ENCODE measurements around the gene PRCP. TPM values are rescaled to one million over a fixed set of nuclear protein-coding genes. Genes with fewer than 3 reads are reported as not detected.

Gene PRCP
- total RNA-seq, 1 experiment from 2014 or later: 53.9 TPM

DNA sequence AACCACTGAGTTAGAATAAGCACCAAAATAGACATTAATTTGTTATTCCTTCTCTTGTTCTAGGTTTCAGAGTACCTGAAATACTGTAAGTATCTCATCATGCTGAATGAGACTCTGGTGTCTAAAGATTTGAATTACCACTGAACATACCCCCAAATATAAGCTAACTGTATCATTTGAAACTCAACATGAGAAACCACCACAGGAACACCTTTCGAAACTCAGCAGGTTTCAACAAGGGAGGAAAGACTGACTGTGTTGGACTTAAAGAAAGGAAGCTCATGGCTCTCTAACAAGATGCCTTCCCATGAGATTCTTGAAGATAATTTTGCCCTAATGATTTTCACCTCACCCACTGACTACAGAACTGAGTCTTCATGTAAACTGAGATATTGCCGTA lies 37.0 kb downstream of the PRCP start (continued):
- TF ChIP-seq, protein P1, sequence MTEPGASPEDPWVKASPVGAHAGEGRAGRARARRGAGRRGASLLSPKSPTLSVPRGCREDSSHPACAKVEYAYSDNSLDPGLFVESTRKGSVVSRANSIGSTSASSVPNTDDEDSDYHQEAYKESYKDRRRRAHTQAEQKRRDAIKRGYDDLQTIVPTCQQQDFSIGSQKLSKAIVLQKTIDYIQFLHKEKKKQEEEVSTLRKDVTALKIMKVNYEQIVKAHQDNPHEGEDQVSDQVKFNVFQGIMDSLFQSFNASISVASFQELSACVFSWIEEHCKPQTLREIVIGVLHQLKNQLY (CRISPR knock-in tag; IDR thresholded peaks at IDR 0.05): no peak
- TF ChIP-seq PREB (CRISPR knock-in tag; IDR thresholded peaks at IDR 0.05; ENCODE audit: borderline replicate concordance) (no peak), ESRRA (CRISPR knock-in tag; IDR thresholded peaks at IDR 0.05; ENCODE audit: borderline replicate concordance) (no peak)
- TF ChIP-seq, protein P2, sequence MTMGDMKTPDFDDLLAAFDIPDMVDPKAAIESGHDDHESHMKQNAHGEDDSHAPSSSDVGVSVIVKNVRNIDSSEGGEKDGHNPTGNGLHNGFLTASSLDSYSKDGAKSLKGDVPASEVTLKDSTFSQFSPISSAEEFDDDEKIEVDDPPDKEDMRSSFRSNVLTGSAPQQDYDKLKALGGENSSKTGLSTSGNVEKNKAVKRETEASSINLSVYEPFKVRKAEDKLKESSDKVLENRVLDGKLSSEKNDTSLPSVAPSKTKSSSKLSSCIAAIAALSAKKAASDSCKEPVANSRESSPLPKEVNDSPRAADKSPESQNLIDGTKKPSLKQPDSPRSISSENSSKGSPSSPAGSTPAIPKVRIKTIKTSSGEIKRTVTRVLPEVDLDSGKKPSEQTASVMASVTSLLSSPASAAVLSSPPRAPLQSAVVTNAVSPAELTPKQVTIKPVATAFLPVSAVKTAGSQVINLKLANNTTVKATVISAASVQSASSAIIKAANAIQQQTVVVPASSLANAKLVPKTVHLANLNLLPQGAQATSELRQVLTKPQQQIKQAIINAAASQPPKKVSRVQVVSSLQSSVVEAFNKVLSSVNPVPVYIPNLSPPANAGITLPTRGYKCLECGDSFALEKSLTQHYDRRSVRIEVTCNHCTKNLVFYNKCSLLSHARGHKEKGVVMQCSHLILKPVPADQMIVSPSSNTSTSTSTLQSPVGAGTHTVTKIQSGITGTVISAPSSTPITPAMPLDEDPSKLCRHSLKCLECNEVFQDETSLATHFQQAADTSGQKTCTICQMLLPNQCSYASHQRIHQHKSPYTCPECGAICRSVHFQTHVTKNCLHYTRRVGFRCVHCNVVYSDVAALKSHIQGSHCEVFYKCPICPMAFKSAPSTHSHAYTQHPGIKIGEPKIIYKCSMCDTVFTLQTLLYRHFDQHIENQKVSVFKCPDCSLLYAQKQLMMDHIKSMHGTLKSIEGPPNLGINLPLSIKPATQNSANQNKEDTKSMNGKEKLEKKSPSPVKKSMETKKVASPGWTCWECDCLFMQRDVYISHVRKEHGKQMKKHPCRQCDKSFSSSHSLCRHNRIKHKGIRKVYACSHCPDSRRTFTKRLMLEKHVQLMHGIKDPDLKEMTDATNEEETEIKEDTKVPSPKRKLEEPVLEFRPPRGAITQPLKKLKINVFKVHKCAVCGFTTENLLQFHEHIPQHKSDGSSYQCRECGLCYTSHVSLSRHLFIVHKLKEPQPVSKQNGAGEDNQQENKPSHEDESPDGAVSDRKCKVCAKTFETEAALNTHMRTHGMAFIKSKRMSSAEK (CRISPR knock-in tag; IDR thresholded peaks at IDR 0.05; ENCODE audit: borderline replicate concordance): no peak
- TF ChIP-seq, protein P3, sequence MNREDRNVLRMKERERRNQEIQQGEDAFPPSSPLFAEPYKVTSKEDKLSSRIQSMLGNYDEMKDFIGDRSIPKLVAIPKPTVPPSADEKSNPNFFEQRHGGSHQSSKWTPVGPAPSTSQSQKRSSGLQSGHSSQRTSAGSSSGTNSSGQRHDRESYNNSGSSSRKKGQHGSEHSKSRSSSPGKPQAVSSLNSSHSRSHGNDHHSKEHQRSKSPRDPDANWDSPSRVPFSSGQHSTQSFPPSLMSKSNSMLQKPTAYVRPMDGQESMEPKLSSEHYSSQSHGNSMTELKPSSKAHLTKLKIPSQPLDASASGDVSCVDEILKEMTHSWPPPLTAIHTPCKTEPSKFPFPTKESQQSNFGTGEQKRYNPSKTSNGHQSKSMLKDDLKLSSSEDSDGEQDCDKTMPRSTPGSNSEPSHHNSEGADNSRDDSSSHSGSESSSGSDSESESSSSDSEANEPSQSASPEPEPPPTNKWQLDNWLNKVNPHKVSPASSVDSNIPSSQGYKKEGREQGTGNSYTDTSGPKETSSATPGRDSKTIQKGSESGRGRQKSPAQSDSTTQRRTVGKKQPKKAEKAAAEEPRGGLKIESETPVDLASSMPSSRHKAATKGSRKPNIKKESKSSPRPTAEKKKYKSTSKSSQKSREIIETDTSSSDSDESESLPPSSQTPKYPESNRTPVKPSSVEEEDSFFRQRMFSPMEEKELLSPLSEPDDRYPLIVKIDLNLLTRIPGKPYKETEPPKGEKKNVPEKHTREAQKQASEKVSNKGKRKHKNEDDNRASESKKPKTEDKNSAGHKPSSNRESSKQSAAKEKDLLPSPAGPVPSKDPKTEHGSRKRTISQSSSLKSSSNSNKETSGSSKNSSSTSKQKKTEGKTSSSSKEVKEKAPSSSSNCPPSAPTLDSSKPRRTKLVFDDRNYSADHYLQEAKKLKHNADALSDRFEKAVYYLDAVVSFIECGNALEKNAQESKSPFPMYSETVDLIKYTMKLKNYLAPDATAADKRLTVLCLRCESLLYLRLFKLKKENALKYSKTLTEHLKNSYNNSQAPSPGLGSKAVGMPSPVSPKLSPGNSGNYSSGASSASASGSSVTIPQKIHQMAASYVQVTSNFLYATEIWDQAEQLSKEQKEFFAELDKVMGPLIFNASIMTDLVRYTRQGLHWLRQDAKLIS (CRISPR knock-in tag; IDR thresholded peaks at IDR 0.05; ENCODE audit: borderline replicate concordance): no peak

DNA sequence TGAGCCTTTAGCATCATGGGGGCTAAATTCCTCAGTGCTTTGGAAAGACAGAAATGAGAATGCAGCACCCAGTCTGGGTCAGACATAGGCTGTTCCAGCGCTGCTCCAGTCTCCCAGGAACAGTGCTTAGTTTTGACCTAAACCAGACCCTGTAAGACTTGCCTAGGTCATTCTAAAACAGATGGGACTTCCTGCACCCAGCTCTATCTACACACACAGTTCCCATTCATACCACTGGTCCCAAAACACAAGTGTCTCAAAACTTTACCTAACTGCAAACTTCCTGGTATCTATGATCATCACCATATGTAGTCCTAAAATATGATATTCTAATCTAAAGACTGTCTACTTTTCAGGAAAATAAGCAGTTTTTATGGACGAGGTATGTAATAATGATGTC lies 37.9 kb downstream of the PRCP start:
- CTCF ChIA-PET: interaction anchor here (1.0 to 1.5 kb wide), 2 partner anchors 86 to 144 kb away, joined by 3 to 5 read pairs; no protein-coding TSS in a partner anchor
- no peak; the same call in 1 of the 2 replicates for ATAC-seq
- DNase-seq (ENCODE audit: low spot score): no peak
- POLR2A ChIA-PET: interaction anchor here (0.7 kb wide), 1 partner anchor 129 kb away, joined by 3 read pairs; the partner anchor contains the start of gene FAM181B
- Mint-ChIP-seq H3K4me1 (peaks cover 9% of the 10 kb centered on the region), H3K27me3 (ENCODE audit: low read depth) (no peaks in the 10 kb centered on the region), H3K9me3 (no peaks in the 10 kb centered on the region), H3K4me3 (no peak overlapping the region), H3K27ac (no peak overlapping the region), H3K36me3 (no peaks in the 10 kb centered on the region)
- TF ChIP-seq, protein P4, sequence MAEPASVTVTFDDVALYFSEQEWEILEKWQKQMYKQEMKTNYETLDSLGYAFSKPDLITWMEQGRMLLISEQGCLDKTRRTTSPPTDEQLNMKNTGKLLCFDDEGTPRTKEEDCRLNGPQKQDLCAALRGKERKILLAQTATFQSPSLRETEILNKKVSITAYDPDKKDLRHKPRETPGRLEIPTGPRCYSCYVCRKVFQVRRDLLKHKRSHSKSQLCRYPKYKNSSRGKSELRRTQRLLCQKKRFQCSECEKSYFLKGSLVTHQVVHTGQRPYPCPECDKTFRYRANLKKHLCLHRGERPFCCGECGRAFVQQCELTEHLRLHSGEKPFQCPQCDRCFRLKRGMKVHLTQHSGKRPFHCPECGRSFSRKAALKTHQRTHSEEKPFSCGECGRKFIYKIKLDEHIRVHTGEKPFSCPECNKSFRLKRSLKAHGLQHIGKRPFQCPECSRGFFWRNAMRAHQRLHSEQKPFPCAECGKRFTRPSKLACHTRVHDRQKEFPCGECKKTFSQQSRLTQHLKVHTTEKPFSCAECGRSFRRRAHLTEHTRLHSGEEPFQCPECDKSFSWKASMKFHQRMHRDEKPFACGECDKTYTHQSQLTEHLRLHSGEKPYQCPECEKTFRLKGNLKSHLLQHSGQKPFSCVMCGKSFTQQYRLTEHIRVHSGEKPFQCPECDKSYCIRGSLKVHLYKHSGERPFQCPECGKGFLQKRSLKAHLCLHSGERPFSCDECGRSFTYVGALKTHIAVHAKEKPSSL (CRISPR knock-in tag; conservative IDR thresholded peaks at IDR 0.05): no peak
- TF ChIP-seq ZNF671 (CRISPR knock-in tag; IDR thresholded peaks at IDR 0.05) (no peak), SMAD4 (CRISPR knock-in tag; IDR thresholded peaks at IDR 0.05) (no peak), ZNF423 (CRISPR knock-in tag; IDR thresholded peaks at IDR 0.05) (no peak)
- TF ChIP-seq, protein P5, sequence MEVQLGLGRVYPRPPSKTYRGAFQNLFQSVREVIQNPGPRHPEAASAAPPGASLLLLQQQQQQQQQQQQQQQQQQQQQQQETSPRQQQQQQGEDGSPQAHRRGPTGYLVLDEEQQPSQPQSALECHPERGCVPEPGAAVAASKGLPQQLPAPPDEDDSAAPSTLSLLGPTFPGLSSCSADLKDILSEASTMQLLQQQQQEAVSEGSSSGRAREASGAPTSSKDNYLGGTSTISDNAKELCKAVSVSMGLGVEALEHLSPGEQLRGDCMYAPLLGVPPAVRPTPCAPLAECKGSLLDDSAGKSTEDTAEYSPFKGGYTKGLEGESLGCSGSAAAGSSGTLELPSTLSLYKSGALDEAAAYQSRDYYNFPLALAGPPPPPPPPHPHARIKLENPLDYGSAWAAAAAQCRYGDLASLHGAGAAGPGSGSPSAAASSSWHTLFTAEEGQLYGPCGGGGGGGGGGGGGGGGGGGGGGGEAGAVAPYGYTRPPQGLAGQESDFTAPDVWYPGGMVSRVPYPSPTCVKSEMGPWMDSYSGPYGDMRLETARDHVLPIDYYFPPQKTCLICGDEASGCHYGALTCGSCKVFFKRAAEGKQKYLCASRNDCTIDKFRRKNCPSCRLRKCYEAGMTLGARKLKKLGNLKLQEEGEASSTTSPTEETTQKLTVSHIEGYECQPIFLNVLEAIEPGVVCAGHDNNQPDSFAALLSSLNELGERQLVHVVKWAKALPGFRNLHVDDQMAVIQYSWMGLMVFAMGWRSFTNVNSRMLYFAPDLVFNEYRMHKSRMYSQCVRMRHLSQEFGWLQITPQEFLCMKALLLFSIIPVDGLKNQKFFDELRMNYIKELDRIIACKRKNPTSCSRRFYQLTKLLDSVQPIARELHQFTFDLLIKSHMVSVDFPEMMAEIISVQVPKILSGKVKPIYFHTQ (CRISPR knock-in tag; IDR thresholded peaks at IDR 0.05): no peak
- TF ChIP-seq, protein P1 (CRISPR knock-in tag; IDR thresholded peaks at IDR 0.05): no peak
- TF ChIP-seq, protein P2 (CRISPR knock-in tag; IDR thresholded peaks at IDR 0.05; ENCODE audit: borderline replicate concordance): no peak
- TF ChIP-seq, protein P6, sequence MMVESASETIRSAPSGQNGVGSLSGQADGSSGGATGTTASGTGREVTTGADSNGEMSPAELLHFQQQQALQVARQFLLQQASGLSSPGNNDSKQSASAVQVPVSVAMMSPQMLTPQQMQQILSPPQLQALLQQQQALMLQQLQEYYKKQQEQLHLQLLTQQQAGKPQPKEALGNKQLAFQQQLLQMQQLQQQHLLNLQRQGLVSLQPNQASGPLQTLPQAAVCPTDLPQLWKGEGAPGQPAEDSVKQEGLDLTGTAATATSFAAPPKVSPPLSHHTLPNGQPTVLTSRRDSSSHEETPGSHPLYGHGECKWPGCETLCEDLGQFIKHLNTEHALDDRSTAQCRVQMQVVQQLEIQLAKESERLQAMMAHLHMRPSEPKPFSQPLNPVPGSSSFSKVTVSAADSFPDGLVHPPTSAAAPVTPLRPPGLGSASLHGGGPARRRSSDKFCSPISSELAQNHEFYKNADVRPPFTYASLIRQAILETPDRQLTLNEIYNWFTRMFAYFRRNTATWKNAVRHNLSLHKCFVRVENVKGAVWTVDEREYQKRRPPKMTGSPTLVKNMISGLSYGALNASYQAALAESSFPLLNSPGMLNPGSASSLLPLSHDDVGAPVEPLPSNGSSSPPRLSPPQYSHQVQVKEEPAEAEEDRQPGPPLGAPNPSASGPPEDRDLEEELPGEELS (CRISPR knock-in tag; IDR thresholded peaks at IDR 0.05): no peak
